Calu3 (cell line): Measurements from ENCODE around the gene FBN3. TPM values are rescaled to one million over a fixed set of nuclear protein-coding genes. Genes with fewer than 3 reads are reported as not detected.

Experiments
- BruUV-seq: library from RNA; stranded (reverse); fragments of 400-500 nt; replicated peaks from 2 replicates; lab custom pipeline; 2021; lab: Mats Ljungman, UMichigan
- CTCF ChIA-PET: fragments of 300-600 bp; sonication (Branson Sonifier 250); formaldehyde crosslinking; loops from one replicate; lab custom pipeline; 2022; ENCODE audit warnings: antibody characterized with exemption; lab: Charles Lee
- DNase-seq: peaks from one replicate; pipeline ENCODE4 v3.0.0; 2022
- H3K27ac Mint-ChIP-seq: one replicate; pipeline ENCODE4 v1.8.0; 2022; ENCODE audit warnings: mixed read lengths; ENCODE audit not compliant: unreplicated experiment
- H3K27me3 Mint-ChIP-seq: one replicate; pipeline ENCODE4 v1.8.0; 2022; ENCODE audit warnings: mixed read lengths; ENCODE audit not compliant: unreplicated experiment
- H3K36me3 Mint-ChIP-seq: one replicate; pipeline ENCODE4 v1.8.0; 2022; ENCODE audit warnings: mild to moderate bottlenecking, moderate library complexity, mixed read lengths; ENCODE audit not compliant: insufficient read depth, unreplicated experiment
- H3K4me1 Mint-ChIP-seq: one replicate; pipeline ENCODE4 v1.8.0; 2022; ENCODE audit warnings: mild to moderate bottlenecking, low read depth, mixed read lengths; ENCODE audit not compliant: unreplicated experiment
- H3K4me3 Mint-ChIP-seq: one replicate; pipeline ENCODE4 v1.8.0; 2022; ENCODE audit warnings: mild to moderate bottlenecking, low read depth, moderate library complexity, mixed read lengths; ENCODE audit not compliant: unreplicated experiment
- H3K9me3 Mint-ChIP-seq: one replicate; pipeline ENCODE4 v1.8.0; 2022; ENCODE audit warnings: low read depth, mixed read lengths; ENCODE audit not compliant: unreplicated experiment
- intact Hi-C: fragments of 100-400 bp; cut with micrococcal nuclease; formaldehyde crosslinking; loops from one replicate; pipeline ENCODE4 v1.10.0; 2022; ENCODE audit not compliant: unreplicated experiment
- total RNA-seq: library from RNA; stranded (reverse); gene quantifications from 2 replicates; pipeline ENCODE4 v1.2.3, GENCODE V29; 2022
- TF ChIP-seq, protein P1 (sequence below): fragments of 200-600 bp; IDR thresholded peaks from one replicate; pipeline ENCODE4 v1.8.0; 2022; ENCODE audit warnings: antibody characterized with exemption; ENCODE audit not compliant: unreplicated experiment

The FBN3 gene
- total RNA-seq, 1 experiment from 2014 or later, result not detected

DNA sequence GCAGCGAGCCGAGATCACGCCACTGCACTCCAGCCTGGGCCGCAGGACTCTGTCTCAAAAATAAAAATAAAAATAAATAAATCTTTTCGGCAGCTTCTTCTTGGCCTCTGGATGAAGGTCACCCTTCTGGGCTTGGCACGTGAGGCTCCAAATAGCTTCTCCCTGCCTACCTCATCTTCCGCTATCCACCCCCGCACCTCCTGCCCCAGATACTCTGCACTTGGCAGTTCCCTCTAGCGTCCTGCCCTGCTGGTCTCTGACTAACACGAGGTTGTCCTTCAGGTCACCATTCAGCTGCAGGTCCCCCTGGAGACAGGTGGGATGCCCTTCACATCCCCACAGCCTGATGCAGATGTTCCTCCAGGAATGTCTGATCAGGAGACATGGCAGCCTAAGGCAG lies 105.4 kb downstream of the FBN3 start:
- no peaks in the 10 kb centered on the region for H3K4me1 Mint-ChIP-seq
- CTCF ChIA-PET, result no interaction called here
- intact Hi-C loops, result no loop called here
- H3K4me3 Mint-ChIP-seq, result no peak overlapping the region
- no peak for DNase-seq
- peaks cover 13% of the 10 kb centered on the region for H3K27me3 Mint-ChIP-seq
- no peaks in the 10 kb centered on the region for H3K9me3 Mint-ChIP-seq
- TF ChIP-seq, protein P1, sequence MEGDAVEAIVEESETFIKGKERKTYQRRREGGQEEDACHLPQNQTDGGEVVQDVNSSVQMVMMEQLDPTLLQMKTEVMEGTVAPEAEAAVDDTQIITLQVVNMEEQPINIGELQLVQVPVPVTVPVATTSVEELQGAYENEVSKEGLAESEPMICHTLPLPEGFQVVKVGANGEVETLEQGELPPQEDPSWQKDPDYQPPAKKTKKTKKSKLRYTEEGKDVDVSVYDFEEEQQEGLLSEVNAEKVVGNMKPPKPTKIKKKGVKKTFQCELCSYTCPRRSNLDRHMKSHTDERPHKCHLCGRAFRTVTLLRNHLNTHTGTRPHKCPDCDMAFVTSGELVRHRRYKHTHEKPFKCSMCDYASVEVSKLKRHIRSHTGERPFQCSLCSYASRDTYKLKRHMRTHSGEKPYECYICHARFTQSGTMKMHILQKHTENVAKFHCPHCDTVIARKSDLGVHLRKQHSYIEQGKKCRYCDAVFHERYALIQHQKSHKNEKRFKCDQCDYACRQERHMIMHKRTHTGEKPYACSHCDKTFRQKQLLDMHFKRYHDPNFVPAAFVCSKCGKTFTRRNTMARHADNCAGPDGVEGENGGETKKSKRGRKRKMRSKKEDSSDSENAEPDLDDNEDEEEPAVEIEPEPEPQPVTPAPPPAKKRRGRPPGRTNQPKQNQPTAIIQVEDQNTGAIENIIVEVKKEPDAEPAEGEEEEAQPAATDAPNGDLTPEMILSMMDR, result no peak
- no peaks in the 10 kb centered on the region for H3K36me3 Mint-ChIP-seq
- BruUV-seq, result no TSS peak
- H3K27ac Mint-ChIP-seq, result no peak overlapping the region

DNA sequence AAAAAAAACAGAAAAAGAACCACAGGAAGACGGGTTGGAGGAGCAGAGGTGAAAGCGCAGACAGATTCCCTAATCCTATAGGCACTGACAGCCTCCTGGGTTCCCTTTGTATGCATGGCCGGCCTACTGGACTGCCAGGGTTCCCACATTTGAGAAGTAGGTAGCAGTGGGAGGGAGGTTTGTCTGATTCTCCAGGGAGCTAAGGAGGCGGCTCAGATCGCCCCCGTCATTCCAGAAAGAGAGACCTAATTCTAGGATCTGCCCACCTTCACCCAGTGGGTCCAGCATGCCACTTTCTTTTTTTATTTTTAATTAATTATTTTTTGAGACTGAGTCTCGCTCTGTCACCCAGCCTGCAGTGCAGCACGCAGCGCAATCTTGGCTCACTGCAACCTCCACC lies 106.5 kb downstream of the FBN3 start:
- DNase-seq, result no peak
- TF ChIP-seq, protein P1, result no peak
- Mint-ChIP-seq H3K27ac (no peak overlapping the region), H3K27me3 (peaks cover 13% of the 10 kb centered on the region), H3K4me3 (no peak overlapping the region), H3K4me1 (no peaks in the 10 kb centered on the region), H3K36me3 (no peaks in the 10 kb centered on the region), H3K9me3 (no peaks in the 10 kb centered on the region)
- CTCF ChIA-PET, result no interaction called here
- intact Hi-C loops, result no loop called here
- BruUV-seq, result no TSS peak

DNA sequence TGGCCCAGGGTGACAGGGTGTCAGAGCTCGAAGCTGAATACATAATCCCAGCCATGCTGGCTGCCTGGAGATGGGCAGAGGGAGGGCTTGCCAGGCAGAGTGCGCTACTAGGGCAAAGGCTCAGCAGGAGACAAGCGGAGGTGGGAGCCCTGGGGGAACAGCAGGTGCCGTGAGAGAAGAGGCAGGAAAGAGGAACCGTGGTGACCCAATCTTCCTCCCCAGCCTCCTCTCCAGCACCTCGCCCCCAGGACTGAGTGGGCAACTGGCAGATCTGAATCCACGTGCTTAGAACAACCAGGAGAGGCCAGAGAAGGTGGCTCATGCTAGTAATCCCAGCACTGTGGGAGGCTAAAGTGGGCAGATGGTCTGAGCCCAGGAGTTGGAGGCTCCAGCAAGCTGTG lies 107.9 kb downstream of the FBN3 start:
- TF ChIP-seq, protein P1, result no peak
- Mint-ChIP-seq H3K36me3 (no peaks in the 10 kb centered on the region), H3K27me3 (peaks cover 17% of the 10 kb centered on the region), H3K4me3 (no peak overlapping the region), H3K9me3 (no peaks in the 10 kb centered on the region), H3K4me1 (no peaks in the 10 kb centered on the region), H3K27ac (no peak overlapping the region)
- intact Hi-C loops, result no loop called here
- no TSS peak for BruUV-seq
- CTCF ChIA-PET, result no interaction called here
- DNase-seq, result no peak

DNA sequence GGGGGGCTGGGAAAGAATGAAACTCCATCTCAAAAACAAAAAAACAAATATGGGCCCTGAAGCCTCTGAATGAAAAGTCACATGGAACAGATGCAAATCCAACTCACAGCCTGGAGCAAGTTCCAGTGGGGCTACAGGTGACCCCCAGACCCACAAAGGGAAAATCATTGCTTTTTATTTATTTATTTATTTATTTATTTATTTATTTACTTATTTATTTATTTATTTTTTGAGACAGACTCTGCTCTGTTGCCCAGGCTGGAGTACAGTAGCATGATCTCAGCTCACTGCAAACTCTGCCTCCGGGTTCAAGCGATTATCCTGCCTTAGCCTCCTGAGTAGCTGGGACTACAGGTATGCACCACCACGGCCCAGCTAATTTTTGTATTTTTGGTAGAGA lies 110.2 kb downstream of the FBN3 start:
- TF ChIP-seq, protein P1, result no peak
- CTCF ChIA-PET, result no interaction called here
- intact Hi-C loops, result no loop called here
- H3K4me1 Mint-ChIP-seq, result no peaks in the 10 kb centered on the region
- H3K36me3 Mint-ChIP-seq, result no peaks in the 10 kb centered on the region
- peaks cover 22% of the 10 kb centered on the region for H3K27me3 Mint-ChIP-seq
- DNase-seq, result no peak
- no peak overlapping the region for H3K4me3 Mint-ChIP-seq
- no peak overlapping the region for H3K27ac Mint-ChIP-seq
- BruUV-seq, result no TSS peak
- H3K9me3 Mint-ChIP-seq, result no peaks in the 10 kb centered on the region
